HepG2 (cell line): ENCODE data around the gene ZNF276. TPM values are rescaled to one million over a fixed set of nuclear protein-coding genes. Genes with fewer than 3 reads are reported as not detected.
A peak's percentile ranks its signal among the peaks of the same experiment; 100 is the strongest.

Source experiments
- ESRRA ChIP-seq: sonication (generic); formaldehyde crosslinking; IDR thresholded peaks from 2 replicates; pipeline ENCODE4 v1.5.1; 2020; ENCODE audit warnings: mild to moderate bottlenecking, low read depth, missing genetic modification reagents
- GTF2F1 ChIP-seq: fragments of 150-350 bp; IDR thresholded peaks from 2 replicates; pipeline ENCODE4 v1.6.1; 2014; ENCODE audit warnings: low read length
- HMG20A ChIP-seq: IDR thresholded peaks from 2 replicates; pipeline ENCODE4 v1.6.1; 2016; ENCODE audit warnings: borderline replicate concordance
- KLF6 ChIP-seq: IDR thresholded peaks from 2 replicates; pipeline ENCODE4 v1.8.0; 2016; ENCODE audit warnings: missing biosample characterization, missing genetic modification reagents
- MTA1 ChIP-seq: sonication (generic); formaldehyde crosslinking; IDR thresholded peaks from 2 replicates; pipeline ENCODE4 v1.4.0; 2020; ENCODE audit warnings: missing genetic modification reagents, mild to moderate bottlenecking, borderline replicate concordance
- NRL ChIP-seq: sonication (generic); formaldehyde crosslinking; IDR thresholded peaks from 2 replicates; pipeline ENCODE4 v1.5.0; 2020; ENCODE audit warnings: missing genetic modification reagents, mild to moderate bottlenecking, moderate library complexity, borderline replicate concordance
- POGZ ChIP-seq: sonication (generic); formaldehyde crosslinking; IDR thresholded peaks from 2 replicates; pipeline ENCODE4 v1.4.0; 2020; ENCODE audit warnings: mild to moderate bottlenecking, missing genetic modification reagents
- SP2 ChIP-seq: sonication (generic); formaldehyde crosslinking; IDR thresholded peaks from 2 replicates; pipeline ENCODE4 v1.5.1; 2020; ENCODE audit warnings: mild to moderate bottlenecking, missing genetic modification reagents
- SYNCRIP ChIP-seq: fragments of 200-400 bp; formaldehyde crosslinking; IDR thresholded peaks from 2 replicates; pipeline ENCODE4 v1.6.1; 2018; ENCODE audit warnings: mild to moderate bottlenecking, low read depth, low read length; ENCODE audit not compliant: insufficient read depth
- ZNF572 ChIP-seq: sonication (generic); formaldehyde crosslinking; IDR thresholded peaks from 2 replicates; pipeline ENCODE4 v1.5.1; 2020; ENCODE audit warnings: mild to moderate bottlenecking, missing genetic modification reagents
- ZNF83 ChIP-seq: sonication (generic); formaldehyde crosslinking; IDR thresholded peaks from 2 replicates; pipeline ENCODE4 v1.4.0; 2020; ENCODE audit warnings: missing genetic modification reagents, mild to moderate bottlenecking, borderline replicate concordance
- polyA plus RNA-seq, 8 experiments: library from polyadenylated mRNA; depleted of rRNA in 3 of 8; stranded (reverse) in 7 of 8; unstranded in 1 of 8; fragments of >200 nt; fragmentation: Illumina TruSeq in 4 of 8; extraction: Trizol in 4 of 8; gene quantifications; 2 replicates each; pipeline versions ENCODE4 v1.2.1 to v1.2.3, GENCODE V29; 2011 to 2016; ENCODE audit warnings: low read depth in 4 of 8, missing spikeins in 1 of 8, mixed read lengths in 1 of 8; ENCODE audit not compliant: insufficient read depth in 1 of 8
- total RNA-seq, 5 experiments: library from RNA; depleted of rRNA; stranded (reverse); fragments of >200 nt; fragmentation: Illumina TruSeq; extraction: Trizol; gene quantifications; 2 replicates each; pipeline ENCODE4 v1.2.3, GENCODE V29; 2016; ENCODE audit warnings: low read depth in 1 of 5
- TF ChIP-seq, protein P1 (sequence below): sonication (generic); formaldehyde crosslinking; IDR thresholded peaks from 2 replicates; pipeline ENCODE4 v1.9.0; 2021; ENCODE audit warnings: missing genetic modification reagents, borderline replicate concordance
- TF ChIP-seq, protein P2 (sequence below): sonication (generic); formaldehyde crosslinking; IDR thresholded peaks from 2 replicates; pipeline ENCODE4 v1.9.0; 2022; ENCODE audit warnings: missing genetic modification reagents, mild to moderate bottlenecking, borderline replicate concordance
- TF ChIP-seq, protein P3 (sequence below): sonication (generic); formaldehyde crosslinking; IDR thresholded peaks from 2 replicates; pipeline ENCODE4 v1.5.1; 2020; ENCODE audit warnings: missing genetic modification reagents, mild to moderate bottlenecking, borderline replicate concordance
- TF ChIP-seq, protein P4 (sequence below): sonication (generic); formaldehyde crosslinking; IDR thresholded peaks from 2 replicates; pipeline ENCODE4 v1.4.0; 2020; ENCODE audit warnings: missing genetic modification reagents, mild to moderate bottlenecking, borderline replicate concordance
- TF ChIP-seq, protein P5 (sequence below): IDR thresholded peaks from 2 replicates; pipeline ENCODE4 v1.6.1; 2016; ENCODE audit warnings: control low read depth
- TF ChIP-seq, protein P6 (sequence below): sonication (generic); formaldehyde crosslinking; IDR thresholded peaks from 2 replicates; pipeline ENCODE4 v1.5.1; 2020; ENCODE audit warnings: missing genetic modification reagents, mild to moderate bottlenecking, borderline replicate concordance

The ZNF276 gene
- total and polyA plus RNA-seq, 2 of the 13 experiments (the other 11 are each of a cell fraction or from before 2014, with no cell fraction given), result 17.7 to 18.0 TPM

DNA sequence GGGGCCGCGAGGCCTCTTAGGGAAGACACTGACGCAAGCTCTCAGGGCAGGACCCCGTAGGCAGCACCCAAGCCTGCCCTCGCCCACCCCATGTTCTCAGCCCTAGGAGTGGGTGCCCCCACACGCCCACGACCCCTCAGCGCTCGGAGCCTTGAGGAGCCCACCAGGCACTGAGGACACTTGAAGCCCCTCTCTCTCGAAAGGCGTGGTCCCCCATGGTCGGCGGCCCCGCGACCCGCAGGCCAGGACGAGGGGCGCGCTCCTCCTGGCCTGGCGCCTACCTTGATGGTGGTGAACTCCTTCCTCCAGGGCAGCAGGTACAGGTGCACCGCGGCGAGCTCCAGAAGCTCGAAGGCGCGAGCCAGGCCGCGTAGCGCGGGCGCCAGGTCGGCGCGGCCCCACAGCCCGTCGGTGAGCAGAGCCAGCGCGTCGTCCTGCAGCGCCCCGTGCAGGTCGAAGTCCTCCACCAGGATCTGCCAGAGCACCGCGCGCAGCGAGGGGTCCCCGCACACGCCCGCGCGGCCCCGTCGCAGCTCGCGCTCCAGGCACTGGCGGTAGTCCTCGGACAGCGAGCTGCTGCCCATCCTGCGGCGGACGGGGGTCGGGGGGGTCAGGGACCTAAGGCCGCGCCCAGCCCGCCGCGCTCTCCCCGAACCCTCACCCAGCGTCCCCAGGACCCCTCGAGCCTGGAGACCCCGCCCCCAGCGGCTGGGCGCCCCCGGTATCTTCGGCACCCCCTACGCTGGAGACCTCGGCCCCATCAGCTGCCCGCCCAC, 20.5 kb upstream of the ZNF276 start (continued):
- TF ChIP-seq, protein P1, sequence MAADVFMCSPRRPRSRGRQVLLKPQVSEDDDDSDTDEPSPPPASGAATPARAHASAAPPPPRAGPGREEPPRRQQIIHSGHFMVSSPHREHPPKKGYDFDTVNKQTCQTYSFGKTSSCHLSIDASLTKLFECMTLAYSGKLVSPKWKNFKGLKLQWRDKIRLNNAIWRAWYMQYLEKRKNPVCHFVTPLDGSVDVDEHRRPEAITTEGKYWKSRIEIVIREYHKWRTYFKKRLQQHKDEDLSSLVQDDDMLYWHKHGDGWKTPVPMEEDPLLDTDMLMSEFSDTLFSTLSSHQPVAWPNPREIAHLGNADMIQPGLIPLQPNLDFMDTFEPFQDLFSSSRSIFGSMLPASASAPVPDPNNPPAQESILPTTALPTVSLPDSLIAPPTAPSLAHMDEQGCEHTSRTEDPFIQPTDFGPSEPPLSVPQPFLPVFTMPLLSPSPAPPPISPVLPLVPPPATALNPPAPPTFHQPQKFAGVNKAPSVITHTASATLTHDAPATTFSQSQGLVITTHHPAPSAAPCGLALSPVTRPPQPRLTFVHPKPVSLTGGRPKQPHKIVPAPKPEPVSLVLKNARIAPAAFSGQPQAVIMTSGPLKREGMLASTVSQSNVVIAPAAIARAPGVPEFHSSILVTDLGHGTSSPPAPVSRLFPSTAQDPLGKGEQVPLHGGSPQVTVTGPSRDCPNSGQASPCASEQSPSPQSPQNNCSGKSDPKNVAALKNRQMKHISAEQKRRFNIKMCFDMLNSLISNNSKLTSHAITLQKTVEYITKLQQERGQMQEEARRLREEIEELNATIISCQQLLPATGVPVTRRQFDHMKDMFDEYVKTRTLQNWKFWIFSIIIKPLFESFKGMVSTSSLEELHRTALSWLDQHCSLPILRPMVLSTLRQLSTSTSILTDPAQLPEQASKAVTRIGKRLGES (CRISPR knock-in tag), result no peak
- TF ChIP-seq ESRRA (CRISPR knock-in tag) (peak; percentile 24), NRL (CRISPR knock-in tag) (peak; percentile 68), MTA1 (peak; percentile 5; the same call in 1 of the 2 replicates), SP2 (peak; percentile 15; the same call in 1 of the 2 replicates), SYNCRIP (no peak), ZNF572 (peak; percentile 97), ZNF83 (0 out of 2 replicates have a peak, but pooled peaks have one; percentile 15), KLF6 (CRISPR knock-in tag) (no peak; the same call in 1 of the 2 replicates), HMG20A (CRISPR knock-in tag) (peak; percentile 21), POGZ (CRISPR knock-in tag) (peak; percentile 58), GTF2F1 (no peak)
- TF ChIP-seq, protein P2, sequence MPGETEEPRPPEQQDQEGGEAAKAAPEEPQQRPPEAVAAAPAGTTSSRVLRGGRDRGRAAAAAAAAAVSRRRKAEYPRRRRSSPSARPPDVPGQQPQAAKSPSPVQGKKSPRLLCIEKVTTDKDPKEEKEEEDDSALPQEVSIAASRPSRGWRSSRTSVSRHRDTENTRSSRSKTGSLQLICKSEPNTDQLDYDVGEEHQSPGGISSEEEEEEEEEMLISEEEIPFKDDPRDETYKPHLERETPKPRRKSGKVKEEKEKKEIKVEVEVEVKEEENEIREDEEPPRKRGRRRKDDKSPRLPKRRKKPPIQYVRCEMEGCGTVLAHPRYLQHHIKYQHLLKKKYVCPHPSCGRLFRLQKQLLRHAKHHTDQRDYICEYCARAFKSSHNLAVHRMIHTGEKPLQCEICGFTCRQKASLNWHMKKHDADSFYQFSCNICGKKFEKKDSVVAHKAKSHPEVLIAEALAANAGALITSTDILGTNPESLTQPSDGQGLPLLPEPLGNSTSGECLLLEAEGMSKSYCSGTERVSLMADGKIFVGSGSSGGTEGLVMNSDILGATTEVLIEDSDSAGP (CRISPR knock-in tag), result peak; percentile 79
- TF ChIP-seq, protein P3, sequence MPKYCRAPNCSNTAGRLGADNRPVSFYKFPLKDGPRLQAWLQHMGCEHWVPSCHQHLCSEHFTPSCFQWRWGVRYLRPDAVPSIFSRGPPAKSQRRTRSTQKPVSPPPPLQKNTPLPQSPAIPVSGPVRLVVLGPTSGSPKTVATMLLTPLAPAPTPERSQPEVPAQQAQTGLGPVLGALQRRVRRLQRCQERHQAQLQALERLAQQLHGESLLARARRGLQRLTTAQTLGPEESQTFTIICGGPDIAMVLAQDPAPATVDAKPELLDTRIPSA (CRISPR knock-in tag), result no peak
- TF ChIP-seq, protein P4, sequence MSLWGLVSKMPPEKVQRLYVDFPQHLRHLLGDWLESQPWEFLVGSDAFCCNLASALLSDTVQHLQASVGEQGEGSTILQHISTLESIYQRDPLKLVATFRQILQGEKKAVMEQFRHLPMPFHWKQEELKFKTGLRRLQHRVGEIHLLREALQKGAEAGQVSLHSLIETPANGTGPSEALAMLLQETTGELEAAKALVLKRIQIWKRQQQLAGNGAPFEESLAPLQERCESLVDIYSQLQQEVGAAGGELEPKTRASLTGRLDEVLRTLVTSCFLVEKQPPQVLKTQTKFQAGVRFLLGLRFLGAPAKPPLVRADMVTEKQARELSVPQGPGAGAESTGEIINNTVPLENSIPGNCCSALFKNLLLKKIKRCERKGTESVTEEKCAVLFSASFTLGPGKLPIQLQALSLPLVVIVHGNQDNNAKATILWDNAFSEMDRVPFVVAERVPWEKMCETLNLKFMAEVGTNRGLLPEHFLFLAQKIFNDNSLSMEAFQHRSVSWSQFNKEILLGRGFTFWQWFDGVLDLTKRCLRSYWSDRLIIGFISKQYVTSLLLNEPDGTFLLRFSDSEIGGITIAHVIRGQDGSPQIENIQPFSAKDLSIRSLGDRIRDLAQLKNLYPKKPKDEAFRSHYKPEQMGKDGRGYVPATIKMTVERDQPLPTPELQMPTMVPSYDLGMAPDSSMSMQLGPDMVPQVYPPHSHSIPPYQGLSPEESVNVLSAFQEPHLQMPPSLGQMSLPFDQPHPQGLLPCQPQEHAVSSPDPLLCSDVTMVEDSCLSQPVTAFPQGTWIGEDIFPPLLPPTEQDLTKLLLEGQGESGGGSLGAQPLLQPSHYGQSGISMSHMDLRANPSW, result no peak
- TF ChIP-seq, protein P5, sequence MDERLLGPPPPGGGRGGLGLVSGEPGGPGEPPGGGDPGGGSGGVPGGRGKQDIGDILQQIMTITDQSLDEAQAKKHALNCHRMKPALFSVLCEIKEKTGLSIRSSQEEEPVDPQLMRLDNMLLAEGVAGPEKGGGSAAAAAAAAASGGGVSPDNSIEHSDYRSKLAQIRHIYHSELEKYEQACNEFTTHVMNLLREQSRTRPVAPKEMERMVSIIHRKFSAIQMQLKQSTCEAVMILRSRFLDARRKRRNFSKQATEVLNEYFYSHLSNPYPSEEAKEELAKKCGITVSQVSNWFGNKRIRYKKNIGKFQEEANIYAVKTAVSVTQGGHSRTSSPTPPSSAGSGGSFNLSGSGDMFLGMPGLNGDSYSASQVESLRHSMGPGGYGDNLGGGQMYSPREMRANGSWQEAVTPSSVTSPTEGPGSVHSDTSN (CRISPR knock-in tag), result no peak
- TF ChIP-seq, protein P6, sequence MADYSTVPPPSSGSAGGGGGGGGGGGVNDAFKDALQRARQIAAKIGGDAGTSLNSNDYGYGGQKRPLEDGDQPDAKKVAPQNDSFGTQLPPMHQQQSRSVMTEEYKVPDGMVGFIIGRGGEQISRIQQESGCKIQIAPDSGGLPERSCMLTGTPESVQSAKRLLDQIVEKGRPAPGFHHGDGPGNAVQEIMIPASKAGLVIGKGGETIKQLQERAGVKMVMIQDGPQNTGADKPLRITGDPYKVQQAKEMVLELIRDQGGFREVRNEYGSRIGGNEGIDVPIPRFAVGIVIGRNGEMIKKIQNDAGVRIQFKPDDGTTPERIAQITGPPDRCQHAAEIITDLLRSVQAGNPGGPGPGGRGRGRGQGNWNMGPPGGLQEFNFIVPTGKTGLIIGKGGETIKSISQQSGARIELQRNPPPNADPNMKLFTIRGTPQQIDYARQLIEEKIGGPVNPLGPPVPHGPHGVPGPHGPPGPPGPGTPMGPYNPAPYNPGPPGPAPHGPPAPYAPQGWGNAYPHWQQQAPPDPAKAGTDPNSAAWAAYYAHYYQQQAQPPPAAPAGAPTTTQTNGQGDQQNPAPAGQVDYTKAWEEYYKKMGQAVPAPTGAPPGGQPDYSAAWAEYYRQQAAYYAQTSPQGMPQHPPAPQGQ, result no peak
